Measurements from ENCODE around the gene CUX1.
"Not testable (repeated sequence)": the region's sequence is repeated elsewhere in the genome, so short reads cannot be mapped to it uniquely, and the experiment has no call there.

CUX1 gene

GRCh38 chr7:101828301-101829020 lies 11.0 kb downstream of the CUX1 start:
- H3K4me3 ChIP-seq (ENCODE audit: low read depth, low read length), result no peak overlapping the region
- no peak for TF ChIP-seq CTCF (IDR thresholded peaks at IDR 0.05; ENCODE audit: borderline replicate concordance, insufficient read depth, low read depth, low read length)

GRCh38 chr7:101829374-101829773 lies 11.9 kb downstream of the CUX1 start:
- no peak overlapping the region for H3K4me3 ChIP-seq (ENCODE audit: low read depth, low read length)
- no peak for TF ChIP-seq CTCF (IDR thresholded peaks at IDR 0.05; ENCODE audit: borderline replicate concordance, insufficient read depth, low read depth, low read length)

GRCh38 chr7:101829821-101830220 lies 12.4 kb downstream of the CUX1 start:
- no peak overlapping the region for H3K4me3 ChIP-seq (ENCODE audit: low read depth, low read length)
- TF ChIP-seq CTCF (IDR thresholded peaks at IDR 0.05; ENCODE audit: borderline replicate concordance, insufficient read depth, low read depth, low read length), result no peak

DNA sequence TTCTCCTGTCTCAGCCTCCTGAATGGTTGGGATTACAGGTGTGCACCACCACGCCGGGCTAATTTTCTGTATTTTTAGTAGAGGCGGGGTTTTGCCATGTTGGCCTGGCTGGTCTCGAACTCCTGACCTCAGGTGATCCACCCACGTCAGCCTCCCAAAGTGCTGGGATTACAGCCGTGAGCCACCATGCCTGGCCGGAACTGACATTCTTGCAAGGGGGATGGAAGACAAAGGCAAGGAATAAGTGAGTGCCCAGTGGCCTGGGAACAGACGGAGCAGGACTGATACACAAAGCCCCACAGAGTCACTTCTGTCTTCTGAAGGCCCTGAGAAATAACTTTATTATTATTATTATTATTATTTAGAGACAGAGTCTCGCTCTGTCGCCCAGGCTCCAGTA lies 14.0 kb downstream of the CUX1 start:
- H3K4me3 ChIP-seq (ENCODE audit: low read depth, low read length), result not testable (repeated sequence)

GRCh38 chr7:101832205-101832631 lies 14.8 kb downstream of the CUX1 start:
- TF ChIP-seq CTCF (IDR thresholded peaks at IDR 0.05; ENCODE audit: borderline replicate concordance, insufficient read depth, low read depth, low read length), result no peak
- H3K4me3 ChIP-seq (ENCODE audit: low read depth, low read length), result no peak overlapping the region

DNA sequence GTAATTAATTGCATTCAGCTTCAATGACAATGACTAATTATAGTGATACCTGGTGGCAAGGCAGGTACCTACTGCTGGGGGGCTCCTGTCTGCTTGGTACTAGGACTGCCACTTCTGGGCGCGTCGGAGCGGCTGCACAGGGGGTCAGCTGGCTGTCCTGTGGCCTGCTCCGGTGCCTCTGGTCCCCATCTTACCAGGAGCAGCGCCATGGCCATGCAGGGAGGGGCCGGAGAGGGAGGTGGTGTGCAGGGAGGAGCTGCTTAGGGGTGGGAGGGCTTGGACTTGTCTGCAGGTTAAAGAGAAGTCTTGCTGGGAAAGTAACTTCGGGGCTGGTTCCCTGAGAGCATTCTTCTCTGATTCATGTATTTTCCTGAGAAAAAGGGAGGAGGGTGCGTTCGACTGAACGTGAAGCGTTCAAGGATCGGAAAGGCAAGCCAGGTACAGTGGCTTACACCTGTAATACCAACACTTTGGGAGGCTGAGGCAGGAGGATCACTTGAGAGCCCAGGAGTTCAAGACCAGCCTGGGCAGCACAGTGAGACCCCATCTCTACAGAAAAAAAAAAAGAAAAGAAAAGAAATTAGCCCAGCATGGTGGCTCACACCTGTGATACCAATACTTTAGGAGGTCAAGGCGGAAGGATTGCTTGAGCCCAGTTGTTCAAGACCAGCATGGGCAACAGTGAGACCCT lies 15.4 kb downstream of the CUX1 start:
- H3K4me3 ChIP-seq (ENCODE audit: low read depth, low read length), result no peak overlapping the region
- TF ChIP-seq CTCF (IDR thresholded peaks at IDR 0.05; ENCODE audit: borderline replicate concordance, insufficient read depth, low read depth, low read length), result no peak

DNA sequence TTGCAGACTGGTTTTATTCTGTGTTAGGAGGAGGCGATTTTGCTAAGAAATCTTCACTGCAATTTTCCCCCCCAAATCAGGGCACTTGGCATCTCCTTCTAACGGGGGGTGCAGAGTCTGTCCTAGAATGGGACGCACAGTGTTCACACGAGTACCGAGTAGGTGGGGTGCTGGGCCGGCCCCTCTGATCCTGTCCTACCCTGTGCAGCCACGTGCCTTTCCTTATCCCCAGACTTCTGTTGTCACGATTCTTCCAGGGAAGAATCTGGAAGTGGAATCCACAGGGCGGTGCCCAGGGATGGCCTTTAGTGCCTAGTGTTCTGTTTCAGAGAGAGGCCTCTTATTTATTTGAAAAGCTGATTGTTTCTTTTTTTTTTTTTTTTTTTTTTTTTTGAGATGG lies 16.4 kb downstream of the CUX1 start:
- no peak for TF ChIP-seq CTCF (IDR thresholded peaks at IDR 0.05; ENCODE audit: borderline replicate concordance, insufficient read depth, low read depth, low read length)
- no peak overlapping the region for H3K4me3 ChIP-seq (ENCODE audit: low read depth, low read length)
